Measurements from ENCODE around the gene XKR8.

XKR8 gene

GRCh38 chr1:27956761-27957160 is 3.0 kb upstream of the XKR8 start:
- DNase-seq (ENCODE audit: low read depth in 2 of 2), result no peak

GRCh38 chr1:27957655-27958054 is 2.1 kb upstream of the XKR8 start:
- DNase-seq (ENCODE audit: low read depth in 2 of 2), result no peak

GRCh38 chr1:27958513-27958912 is 1.3 kb upstream of the XKR8 start:
- no peak for DNase-seq (ENCODE audit: low read depth in 2 of 2)

- no peak for DNase-seq (ENCODE audit: low read depth in 2 of 2)
Measured at GRCh38 chr1:27960762-27961645, 1.2 kb downstream of the XKR8 start.

GRCh38 chr1:27961646-27962221 is 2.0 kb downstream of the XKR8 start:
- no peak for DNase-seq (ENCODE audit: low read depth in 2 of 2)

- DNase-seq (ENCODE audit: low read depth in 2 of 2), result no peak
Measured at GRCh38 chr1:27963393-27963792, 3.6 kb downstream of the XKR8 start.

GRCh38 chr1:27966402-27967105 is 6.8 kb downstream of the XKR8 start:
- no peak for DNase-seq (ENCODE audit: low read depth in 2 of 2)

- no peak for DNase-seq (ENCODE audit: low read depth in 2 of 2)
Measured at GRCh38 chr1:27967106-27967883, 7.5 kb downstream of the XKR8 start.

GRCh38 chr1:27967884-27968466 is 8.2 kb downstream of the XKR8 start:
- DNase-seq (ENCODE audit: low read depth in 2 of 2), result no peak

GRCh38 chr1:27968692-27969091 is 8.9 kb downstream of the XKR8 start:
- no peak for DNase-seq (ENCODE audit: low read depth in 2 of 2)

GRCh38 chr1:27970401-27970800 is 10.6 kb downstream of the XKR8 start:
- DNase-seq (ENCODE audit: low read depth in 2 of 2), result no peak

- no peak for DNase-seq (ENCODE audit: low read depth in 2 of 2)
Measured at GRCh38 chr1:27971674-27972073, 11.9 kb downstream of the XKR8 start.

GRCh38 chr1:27972141-27972540 is 12.4 kb downstream of the XKR8 start:
- DNase-seq (ENCODE audit: low read depth in 2 of 2), result no peak

- no peak for DNase-seq (ENCODE audit: low read depth in 2 of 2)
Measured at GRCh38 chr1:27973771-27974416, 14.1 kb downstream of the XKR8 start.

- no peak for DNase-seq (ENCODE audit: low read depth in 2 of 2)
Measured at GRCh38 chr1:27974417-27974781, 14.6 kb downstream of the XKR8 start.

GRCh38 chr1:27979151-27979858 is 19.5 kb downstream of the XKR8 start:
- DNase-seq (ENCODE audit: low read depth in 2 of 2), result no peak

GRCh38 chr1:27979859-27980201 is 20.1 kb downstream of the XKR8 start:
- DNase-seq (ENCODE audit: low read depth in 2 of 2), result no peak

- no peak for DNase-seq (ENCODE audit: low read depth in 2 of 2)
Measured at GRCh38 chr1:27980216-27980845, 20.6 kb downstream of the XKR8 start.

GRCh38 chr1:27981145-27981544 is 21.4 kb downstream of the XKR8 start:
- no peak for DNase-seq (ENCODE audit: low read depth in 2 of 2)

GRCh38 chr1:27990920-27991537 is 31.3 kb downstream of the XKR8 start:
- no peak for DNase-seq (ENCODE audit: low read depth in 2 of 2)
